Activated CD8-positive, alpha-beta T cell treated with anti-CD3 and anti-CD28 coated beads for 36 hours (primary cell): ENCODE measurements around the gene FOXP1. TPM values are rescaled to one million over a fixed set of nuclear protein-coding genes. Genes with fewer than 3 reads are reported as not detected.
A peak's percentile ranks its signal among the peaks of the same experiment; 100 is the strongest.

Experiments
- ATAC-seq: fragments of 200-7000 bp; cut with Tn5 transposase; one replicate; pipeline ENCODE4 v1.10.0; 2021; ENCODE audit warnings: mild to moderate bottlenecking, moderate library complexity
- CTCF ChIA-PET: fragments of 350-600 bp; sonication (Branson Sonifier 250); formaldehyde crosslinking; loops from one replicate; lab custom pipeline; 2021; ENCODE audit warnings: antibody characterized with exemption; lab: Charles Lee
- POLR2A ChIA-PET: fragments of 350-600 bp; sonication (Branson Sonifier 250); formaldehyde crosslinking; loops from one replicate; lab custom pipeline; 2021; ENCODE audit warnings: antibody characterized with exemption; lab: Charles Lee
- DNase-seq: peaks from one replicate; pipeline ENCODE4 v3.0.0-alpha.2; 2020
- H3K27ac Mint-ChIP-seq: one replicate; pipeline ENCODE4 v1.8.0; 2021; ENCODE audit warnings: mild to moderate bottlenecking, mixed read lengths
- H3K27me3 Mint-ChIP-seq: one replicate; pipeline ENCODE4 v1.8.0; 2021; ENCODE audit warnings: mixed read lengths
- H3K36me3 Mint-ChIP-seq: one replicate; pipeline ENCODE4 v1.8.0; 2021; ENCODE audit warnings: low read depth, mixed read lengths
- H3K4me1 Mint-ChIP-seq: one replicate; pipeline ENCODE4 v1.8.0; 2021; ENCODE audit warnings: low read depth, mixed read lengths
- H3K4me3 Mint-ChIP-seq: one replicate; pipeline ENCODE4 v1.8.0; 2021; ENCODE audit warnings: mild to moderate bottlenecking, moderate library complexity, mixed read lengths
- H3K9me3 Mint-ChIP-seq: one replicate; pipeline ENCODE4 v1.8.0; 2021; ENCODE audit warnings: mixed read lengths
- intact Hi-C: fragments of 100-400 bp; cut with micrococcal nuclease; formaldehyde crosslinking; loops from one replicate; pipeline ENCODE4 v1.10.0; 2022
- total RNA-seq, 2 experiments: library from RNA; stranded (reverse); gene quantifications; one replicate each; pipeline ENCODE4 v1.2.3, GENCODE V29; 2021
- TF ChIP-seq, protein P1 (sequence below): fragments of 200-600 bp; IDR thresholded peaks from one replicate; pipeline ENCODE4 v1.8.0; 2022; ENCODE audit warnings: antibody characterized with exemption, mild to moderate bottlenecking

Gene FOXP1
- total RNA-seq, 2 experiments from 2014 or later: 145 to 153 TPM

DNA sequence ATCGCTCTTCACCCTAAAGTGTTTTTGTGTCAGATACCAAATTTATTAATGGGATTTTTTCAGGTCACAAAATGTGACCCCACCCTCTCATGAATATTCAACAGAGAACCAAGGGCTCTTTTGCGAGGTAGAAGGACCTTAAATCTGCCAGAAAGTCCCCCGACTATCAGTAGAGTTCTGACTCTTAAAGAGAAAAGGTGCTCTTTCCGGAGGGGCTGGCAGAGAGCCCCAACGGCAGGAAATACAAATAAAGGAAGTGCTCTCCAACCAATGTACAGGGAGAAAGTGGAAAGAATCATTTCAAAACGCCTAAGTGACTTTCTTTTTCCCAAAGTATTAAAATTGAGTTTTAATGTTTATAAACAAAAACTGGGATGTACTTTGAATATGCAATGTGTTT, 517.2 kb downstream of the FOXP1 start:
- ChIA-PET CTCF (no interaction called here), POLR2A (interaction anchor here (1.1 to 8.8 kb wide), 2 partner anchors 9 to 236 kb away, joined by 3 to 93 read pairs; no protein-coding TSS in a partner anchor)
- peaks cover 61% of the 10 kb centered on the region for H3K4me1 Mint-ChIP-seq
- no peaks in the 10 kb centered on the region for H3K9me3 Mint-ChIP-seq
- H3K36me3 Mint-ChIP-seq: peaks cover 20% of the 10 kb centered on the region
- ATAC-seq (peak; percentile 14), DNase-seq (peak; percentile 63)
- intact Hi-C loops: loop anchor here (1.0 to 10.0 kb wide), 7 partner anchors 14 to 516 kb away; partner anchors contain the start of gene FOXP1
- TF ChIP-seq, protein P1, sequence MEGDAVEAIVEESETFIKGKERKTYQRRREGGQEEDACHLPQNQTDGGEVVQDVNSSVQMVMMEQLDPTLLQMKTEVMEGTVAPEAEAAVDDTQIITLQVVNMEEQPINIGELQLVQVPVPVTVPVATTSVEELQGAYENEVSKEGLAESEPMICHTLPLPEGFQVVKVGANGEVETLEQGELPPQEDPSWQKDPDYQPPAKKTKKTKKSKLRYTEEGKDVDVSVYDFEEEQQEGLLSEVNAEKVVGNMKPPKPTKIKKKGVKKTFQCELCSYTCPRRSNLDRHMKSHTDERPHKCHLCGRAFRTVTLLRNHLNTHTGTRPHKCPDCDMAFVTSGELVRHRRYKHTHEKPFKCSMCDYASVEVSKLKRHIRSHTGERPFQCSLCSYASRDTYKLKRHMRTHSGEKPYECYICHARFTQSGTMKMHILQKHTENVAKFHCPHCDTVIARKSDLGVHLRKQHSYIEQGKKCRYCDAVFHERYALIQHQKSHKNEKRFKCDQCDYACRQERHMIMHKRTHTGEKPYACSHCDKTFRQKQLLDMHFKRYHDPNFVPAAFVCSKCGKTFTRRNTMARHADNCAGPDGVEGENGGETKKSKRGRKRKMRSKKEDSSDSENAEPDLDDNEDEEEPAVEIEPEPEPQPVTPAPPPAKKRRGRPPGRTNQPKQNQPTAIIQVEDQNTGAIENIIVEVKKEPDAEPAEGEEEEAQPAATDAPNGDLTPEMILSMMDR: no peak
- H3K4me3 Mint-ChIP-seq: peak overlapping the region; percentile 81
- no peaks in the 10 kb centered on the region for H3K27me3 Mint-ChIP-seq
- H3K27ac Mint-ChIP-seq: peak overlapping the region; percentile 91

DNA sequence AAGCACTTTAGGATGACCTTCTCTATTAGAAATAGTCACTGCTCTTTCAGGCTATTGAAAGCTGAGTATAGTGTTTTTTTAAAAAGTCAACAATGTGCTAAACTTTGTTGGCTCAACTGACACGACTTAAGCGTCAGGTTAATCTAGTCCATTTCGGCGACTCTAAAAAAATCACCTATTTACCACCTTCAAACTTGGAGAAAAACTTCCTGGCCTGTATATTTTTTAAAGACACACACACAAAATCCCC, 517.8 kb downstream of the FOXP1 start:
- Mint-ChIP-seq H3K27ac (peak overlapping the region; percentile 91), H3K27me3 (no peaks in the 10 kb centered on the region), H3K9me3 (no peaks in the 10 kb centered on the region), H3K36me3 (peaks cover 23% of the 10 kb centered on the region), H3K4me3 (peak overlapping the region; percentile 81), H3K4me1 (peaks cover 61% of the 10 kb centered on the region)
- no peak for DNase-seq
- ATAC-seq: no peak
- TF ChIP-seq, protein P1: no peak
- POLR2A ChIA-PET: interaction anchor here (0.7 to 8.8 kb wide), 9 partner anchors 10 to 518 kb away, joined by 3 to 93 read pairs (median 9); partner anchors contain the start of gene FOXP1
- intact Hi-C loops: loop anchor here (1.0 to 10.0 kb wide), 7 partner anchors 15 to 517 kb away; partner anchors contain the start of gene FOXP1
- CTCF ChIA-PET: interaction anchor here (0.8 kb wide), 1 partner anchor 21 kb away, joined by 3 read pairs; no protein-coding TSS in a partner anchor

DNA sequence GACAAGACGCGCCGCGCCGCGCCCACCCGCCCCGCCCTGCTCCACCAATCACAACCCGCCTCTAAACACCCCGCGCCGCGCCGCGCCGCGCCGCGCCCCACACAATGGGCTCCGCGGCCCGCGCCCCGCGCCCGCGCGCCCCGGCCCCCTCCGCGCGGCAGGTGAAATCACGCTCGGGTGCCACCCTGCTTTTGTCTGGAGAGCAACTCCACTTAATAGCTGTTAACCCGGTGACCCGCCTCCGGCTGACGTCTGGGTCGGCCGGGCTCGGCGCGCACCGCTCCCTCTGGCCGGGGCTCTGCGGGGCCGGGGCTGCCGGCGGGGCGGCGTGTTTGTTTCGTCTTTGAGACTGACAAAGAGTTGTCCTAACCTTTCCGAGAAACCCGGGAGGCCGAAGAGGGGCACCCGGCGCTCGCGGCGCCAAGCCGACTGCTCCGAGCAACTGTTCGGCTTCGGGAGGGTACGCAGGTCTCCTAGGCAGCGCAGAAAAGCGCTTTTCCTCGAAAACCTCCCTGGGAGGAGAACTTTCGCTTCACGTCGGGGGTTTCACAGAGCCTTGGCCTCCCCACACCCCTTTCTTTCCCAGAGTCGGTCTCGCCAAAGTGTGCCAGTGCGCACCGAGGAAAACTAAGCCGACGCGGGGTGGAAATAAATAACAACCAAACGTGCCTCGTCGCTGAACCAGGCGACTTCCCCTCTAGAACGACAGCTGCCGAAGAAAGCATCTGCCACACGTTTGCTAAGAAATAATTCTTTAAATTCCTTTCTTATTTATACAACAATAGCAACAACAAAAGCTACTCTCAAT, 518.4 kb downstream of the FOXP1 start:
- DNase-seq (peak; percentile 60), ATAC-seq (peak; percentile 6)
- Mint-ChIP-seq H3K27me3 (no peaks in the 10 kb centered on the region), H3K4me1 (peaks cover 61% of the 10 kb centered on the region), H3K9me3 (no peaks in the 10 kb centered on the region), H3K36me3 (peaks cover 28% of the 10 kb centered on the region), H3K27ac (peak overlapping the region; percentile 91), H3K4me3 (peak overlapping the region; percentile 81)
- POLR2A ChIA-PET: interaction anchor here (0.7 to 8.8 kb wide), 18 partner anchors 10 to 518 kb away, joined by 3 to 93 read pairs (median 6); partner anchors contain the start of gene FOXP1
- CTCF ChIA-PET: interaction anchor here (0.8 kb wide), 1 partner anchor 22 kb away, joined by 3 read pairs; no protein-coding TSS in a partner anchor
- TF ChIP-seq, protein P1: no peak
- intact Hi-C loops: loop anchor here (5.0 to 10.0 kb wide), 5 partner anchors 62 to 517 kb away; partner anchors contain the start of gene FOXP1

DNA sequence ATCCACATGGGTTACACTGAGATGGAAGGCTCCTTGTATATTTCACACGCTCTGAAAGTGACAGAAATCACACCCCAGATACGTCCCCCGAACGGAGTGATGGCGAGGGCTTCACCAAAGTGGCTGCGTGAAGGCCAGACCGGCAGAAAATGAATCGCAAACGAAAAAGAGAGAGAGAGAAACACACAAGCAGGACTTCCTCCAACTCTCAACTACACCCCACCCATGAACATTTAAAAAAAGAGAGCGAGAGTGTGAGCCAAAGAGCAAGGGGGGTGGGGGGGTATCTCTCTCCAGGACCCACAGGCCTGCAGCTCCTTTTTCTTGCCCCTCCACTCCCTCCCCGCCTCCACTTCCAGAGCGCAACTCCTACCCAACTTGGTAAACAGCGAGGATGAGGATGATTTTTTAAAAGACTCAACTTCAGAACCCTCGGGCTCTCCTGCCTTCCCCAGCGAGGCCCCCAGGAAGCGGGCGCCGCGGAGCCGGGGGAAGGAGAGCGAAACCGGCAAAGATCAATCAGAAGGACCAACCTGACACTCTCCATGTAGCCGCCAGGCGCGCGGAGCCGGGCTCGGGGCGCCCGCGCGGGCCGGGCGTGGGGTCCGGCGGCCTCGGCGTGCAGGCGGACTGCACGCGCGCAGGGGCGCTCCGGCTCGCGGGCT, 519.1 kb downstream of the FOXP1 start:
- Mint-ChIP-seq H3K9me3 (no peaks in the 10 kb centered on the region), H3K27me3 (no peaks in the 10 kb centered on the region), H3K4me3 (no peak overlapping the region), H3K36me3 (peaks cover 29% of the 10 kb centered on the region), H3K4me1 (peaks cover 59% of the 10 kb centered on the region), H3K27ac (no peak overlapping the region)
- ATAC-seq (peak; percentile 17), DNase-seq (peak; percentile 71)
- intact Hi-C loops: loop anchor here (10.0 kb wide), 2 partner anchors 320 to 510 kb away; no protein-coding TSS in a partner anchor
- TF ChIP-seq, protein P1: no peak
- POLR2A ChIA-PET: interaction anchor here (0.6 to 8.8 kb wide), 23 partner anchors 9 to 1820 kb away, joined by 3 to 93 read pairs (median 6); partner anchors contain the start of gene FOXP1
- CTCF ChIA-PET: interaction anchor here (4.2 kb wide), 1 partner anchor 53 kb away, joined by 13 read pairs; no protein-coding TSS in a partner anchor
